H1 (cell line): Measurements from ENCODE around the gene ELOVL6. TPM values are rescaled to one million over a fixed set of nuclear protein-coding genes. Genes with fewer than 3 reads are reported as not detected.

ENCODE experiments used
- CTCF ChIA-PET: fragments of 300-600 bp; sonication (Branson Sonifier 250); formaldehyde crosslinking; loops from one replicate; lab custom pipeline; 2021; ENCODE audit not compliant: partially characterized antibody; lab: Charles Lee
- POLR2A ChIA-PET: fragments of 300-600 bp; sonication (Branson Sonifier 250); formaldehyde crosslinking; loops from one replicate; lab custom pipeline; 2021; ENCODE audit warnings: inconsistent platforms; ENCODE audit not compliant: partially characterized antibody; lab: Charles Lee
- DNase-seq, 2 experiments: peaks; one replicate each; pipeline versions ENCODE4 v3.0.0 to v3.0.0-alpha.2; 2010 to 2022; ENCODE audit warnings: low spot score in 2 of 2, low read depth in 1 of 2, mixed read lengths in 1 of 2
- FAIRE-seq: peaks from 2 replicates; lab custom pipeline; 2011; peaks lifted over from hg19 to GRCh38; lab: Jason Lieb, UNC
- H2AFZ ChIP-seq: 2 replicates; pipeline ENCODE4 v1.8.1; 2012; ENCODE audit warnings: low read length, inconsistent platforms
- H2AK5ac ChIP-seq: 2 replicates; pipeline ENCODE4 v1.6.1; 2013; ENCODE audit warnings: low read depth, low read length
- H2BK120ac ChIP-seq: replicated peaks from 2 replicates; pipeline ENCODE3; 2013; ENCODE audit warnings: low read depth, low read length, inconsistent platforms
- H2BK12ac ChIP-seq: 2 replicates; pipeline ENCODE4 v1.6.1; 2013; ENCODE audit warnings: low read depth, low read length
- H2BK15ac ChIP-seq: 2 replicates; pipeline ENCODE4 v1.6.1; 2013; ENCODE audit warnings: low read length
- H2BK20ac ChIP-seq: 2 replicates; pipeline ENCODE4 v1.6.1; 2013; ENCODE audit warnings: low read length
- H2BK5ac ChIP-seq: 2 replicates; pipeline ENCODE4 v1.6.1; 2013; ENCODE audit warnings: low read depth, low read length
- H3K14ac ChIP-seq: 2 replicates; pipeline ENCODE4 v1.6.1; 2013; ENCODE audit warnings: inconsistent platforms; ENCODE audit not compliant: insufficient read length
- H3K18ac ChIP-seq: 2 replicates; pipeline ENCODE4 v1.6.1; 2013; ENCODE audit warnings: low read length; ENCODE audit errors: extremely low read depth
- H3K23ac ChIP-seq: 2 replicates; pipeline ENCODE4 v1.6.1; 2013; ENCODE audit warnings: inconsistent platforms; ENCODE audit not compliant: insufficient read length
- H3K23me2 ChIP-seq: 2 replicates; pipeline ENCODE4 v1.6.1; 2013; ENCODE audit warnings: low read depth, low read length
- H3K27ac ChIP-seq: 2 replicates; pipeline ENCODE4 v1.6.1; 2011; ENCODE audit warnings: low read depth, low read length, inconsistent platforms
- H3K27me3 ChIP-seq, 4 experiments: replicated peaks in 1 of 4; 1 replicate in 1 of 4; 2 replicates in 3 of 4; pipeline versions ENCODE4 v1.6.1 to v1.8.1; 2011 to 2013; ENCODE audit warnings: low read length in 3 of 4, mild to moderate bottlenecking in 3 of 4, inconsistent platforms in 2 of 4, mixed read lengths in 2 of 4, moderate library complexity in 1 of 4; ENCODE audit not compliant: control insufficient read depth in 3 of 4, insufficient read depth in 3 of 4; ENCODE audit errors: extremely low read depth in 1 of 4
- H3K36me3 ChIP-seq, 4 experiments: 2 replicates each; pipeline versions ENCODE4 v1.6.1 to v1.8.1; 2011 to 2013; ENCODE audit warnings: mild to moderate bottlenecking in 4 of 4, low read length in 3 of 4, moderate library complexity in 2 of 4, control low read depth in 1 of 4, inconsistent platforms in 1 of 4; ENCODE audit not compliant: insufficient read depth in 4 of 4, control insufficient read depth in 2 of 4
- H3K4ac ChIP-seq: replicated peaks from 2 replicates; pipeline ENCODE3; 2013; ENCODE audit warnings: low read length, low read depth, mixed read lengths, inconsistent platforms; ENCODE audit not compliant: insufficient read length
- H3K4me1 ChIP-seq, 4 experiments: replicated peaks in 1 of 4; 1 replicate in 1 of 4; 2 replicates in 3 of 4; pipeline versions ENCODE4 v1.6.1 to v1.8.1; 2011 to 2013; ENCODE audit warnings: low read length in 3 of 4, inconsistent platforms in 2 of 4, mixed read lengths in 1 of 4; ENCODE audit not compliant: insufficient read depth in 4 of 4, control insufficient read depth in 3 of 4
- H3K4me2 ChIP-seq, 2 experiments: 2 replicates each; pipeline versions ENCODE4 v1.6.1 to v1.8.1; 2011 to 2013; ENCODE audit warnings: low read depth in 2 of 2, low read length in 2 of 2, control low read depth in 1 of 2, inconsistent platforms in 1 of 2, mild to moderate bottlenecking in 1 of 2; ENCODE audit not compliant: insufficient read depth in 1 of 2
- H3K4me3 ChIP-seq, 4 experiments: fragments of 200-600, 300-600 bp in 1 of 4; sonication (generic), shearing (Covaris generic), sonication (Bioruptor Twin) in 1 of 4; 2 replicates each; pipeline versions ENCODE4 v1.5.1 to v1.8.1; 2011 to 2016; ENCODE audit warnings: low read length in 4 of 4, low read depth in 3 of 4, control low read depth in 2 of 4, inconsistent platforms in 2 of 4, mild to moderate bottlenecking in 2 of 4, mixed read lengths in 1 of 4, moderate library complexity in 1 of 4; ENCODE audit not compliant: insufficient read depth in 2 of 4; ENCODE audit errors: extremely low read depth in 1 of 4
- H3K56ac ChIP-seq: replicated peaks from 2 replicates; pipeline ENCODE3; 2013; ENCODE audit warnings: low read depth, mild to moderate bottlenecking, mixed read lengths, low read length, inconsistent platforms; ENCODE audit not compliant: insufficient read length
- H3K79me1 ChIP-seq: 2 replicates; pipeline ENCODE4 v1.6.1; 2013; ENCODE audit warnings: low read depth, low read length, control low read depth
- H3K79me2 ChIP-seq, 2 experiments: 2 replicates each; pipeline versions ENCODE4 v1.6.1 to v1.8.1; 2012 to 2013; ENCODE audit warnings: low read length in 2 of 2, mild to moderate bottlenecking in 2 of 2, inconsistent platforms in 1 of 2; ENCODE audit not compliant: insufficient read depth in 2 of 2, control insufficient read depth in 1 of 2
- H3K9ac ChIP-seq, 4 experiments: replicated peaks in 1 of 4; 1 replicate in 1 of 4; 2 replicates in 3 of 4; pipeline versions ENCODE4 v1.6.1 to v1.8.1; 2011 to 2013; ENCODE audit warnings: low read depth in 3 of 4, low read length in 3 of 4, control low read depth in 2 of 4, mild to moderate bottlenecking in 2 of 4, moderate library complexity in 2 of 4, inconsistent platforms in 1 of 4; ENCODE audit errors: extremely low read depth in 1 of 4
- H3K9me3 ChIP-seq, 2 experiments: 2 replicates each; pipeline versions ENCODE4 v1.6.1 to v1.8.1; 2012 to 2013; ENCODE audit warnings: mild to moderate bottlenecking in 2 of 2, moderate library complexity in 2 of 2, control low read depth in 1 of 2, inconsistent platforms in 1 of 2, low read depth in 1 of 2, low read length in 1 of 2, mixed read lengths in 1 of 2; ENCODE audit not compliant: insufficient read depth in 2 of 2
- H4K20me1 ChIP-seq, 2 experiments: replicated peaks in 1 of 2; 2 replicates each; pipeline versions ENCODE3 to v1.8.1; 2011 to 2013; ENCODE audit warnings: inconsistent platforms in 2 of 2, low read length in 2 of 2, mild to moderate bottlenecking in 1 of 2; ENCODE audit not compliant: insufficient read depth in 2 of 2, control insufficient read depth in 1 of 2
- H4K5ac ChIP-seq: 2 replicates; pipeline ENCODE4 v1.6.1; 2013; ENCODE audit warnings: low read length, low read depth, mixed read lengths, inconsistent platforms; ENCODE audit not compliant: insufficient read length
- H4K8ac ChIP-seq: 2 replicates; pipeline ENCODE4 v1.8.0; 2013; ENCODE audit warnings: mild to moderate bottlenecking, moderate library complexity, low read length, inconsistent platforms; ENCODE audit not compliant: insufficient read depth; ENCODE audit errors: extremely low read depth
- H4K91ac ChIP-seq: replicated peaks from 2 replicates; pipeline ENCODE3; 2013; ENCODE audit warnings: low read length, mixed read lengths, inconsistent platforms; ENCODE audit not compliant: insufficient read length
- CBX5 ChIP-seq: fragments of 300-800, 300-1000 bp; sonication (generic); IDR thresholded peaks from 2 replicates; pipeline ENCODE4 v1.7.1; 2016; ENCODE audit warnings: antibody characterized with exemption, low read length, low read depth
- MAFK ChIP-seq: IDR thresholded peaks from 2 replicates; pipeline ENCODE4 v1.6.1; 2012; ENCODE audit warnings: low read depth, mild to moderate bottlenecking, improper control_type of control experiment, low read length
- WGBS, 2 experiments: shearing (Covaris generic) in 1 of 2; methylation state at CpG; one replicate each; pipeline versions ENCODE4 v1.1.6 to v1.1.7; 2013 to 2015; ENCODE audit warnings: low lambda C conversion rate in 2 of 2, mixed read lengths in 2 of 2, inconsistent platforms in 1 of 2, low coverage in 1 of 2, missing lambda C conversion rate in 1 of 2; ENCODE audit not compliant: insufficient replicate concordance in 2 of 2, insufficient coverage in 1 of 2, insufficient read length in 1 of 2; ENCODE audit errors: extremely low coverage in 1 of 2, missing lambda C conversion rate in 1 of 2; 5-methylcytosine and 5-hydroxymethylcytosine counted together
- polyA plus RNA-seq, 7 experiments: library from polyadenylated mRNA; depleted of rRNA in 3 of 7; stranded (reverse) in 5 of 7; unstranded in 2 of 7; fragments of >200 nt in 5 of 7; fragments of 200-250 nt in 2 of 7; gene quantifications; 1 replicate in 5 of 7; 2 replicates in 1 of 7; 4 replicates in 1 of 7; pipeline versions ENCODE4 v1.2.1 to v1.2.3, GENCODE V29; 2011 to 2013; ENCODE audit warnings: missing spikeins in 2 of 7, mixed read lengths in 2 of 7
- total RNA-seq: library from RNA; stranded (reverse); fragmentation: NEBNext Ultra II Directional; extraction: Animal tissue kit (Norgen Biotek cat#: 25700); gene quantifications from 2 replicates; pipeline ENCODE4 v1.2.1, GENCODE V29; 2021

ELOVL6 gene
- total and polyA plus RNA-seq, 2 of the 8 experiments (the other 6 are each of a cell fraction or from before 2014, with no cell fraction given), result 27.8 to 86.6 TPM

DNA sequence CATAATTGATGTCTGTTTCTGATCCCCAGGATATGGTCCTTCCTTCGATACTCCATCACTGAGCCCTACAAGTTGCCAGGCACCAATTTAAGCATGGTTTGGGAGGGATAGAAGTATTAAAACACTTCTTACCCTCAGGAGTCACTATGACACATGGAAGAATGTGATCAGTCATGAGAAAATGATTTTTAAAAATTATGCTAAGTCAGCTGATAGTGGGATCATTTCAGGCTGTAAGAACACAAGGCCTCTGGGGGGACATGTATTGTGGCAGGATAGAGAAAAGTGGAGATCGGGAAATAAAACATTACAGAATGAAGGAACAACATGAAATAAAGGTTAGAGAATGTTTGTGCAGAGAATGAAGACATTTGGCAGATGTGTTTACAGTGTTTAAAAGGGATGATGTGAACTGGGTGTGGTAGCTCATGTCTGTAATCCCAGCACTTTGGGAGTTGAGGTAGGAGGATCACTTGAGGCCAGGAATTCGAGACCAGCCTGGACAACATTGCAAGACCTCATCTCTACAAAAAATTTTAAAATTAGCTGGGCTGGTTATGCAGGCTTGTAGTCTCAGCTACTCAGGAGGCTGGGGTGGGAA is 64.0 kb downstream of the ELOVL6 start:
- no peak overlapping the region for H2AK5ac ChIP-seq
- no peaks in the 10 kb centered on the region for H3K79me1 ChIP-seq
- H3K36me3 ChIP-seq, result peaks cover 0 to 6% (median 2%) of the 10 kb centered on the region in 4 experiments; a peak in 2 of 8 replicates
- no peaks in the 10 kb centered on the region for H3K23me2 ChIP-seq
- no peak overlapping the region for H3K23ac ChIP-seq
- no peak overlapping the region for H2BK120ac ChIP-seq
- H3K4me2 ChIP-seq, result no peak overlapping the region
- no peak overlapping the region for H3K18ac ChIP-seq
- no peak overlapping the region for H3K27ac ChIP-seq
- 94% methylated on average over 3 of the region's 3 CpGs; no CpG with 5 or more reads in 1 of the 2 experiments for WGBS, 2 experiments
- H2BK15ac ChIP-seq, result no peak overlapping the region
- no peak overlapping the region for H4K5ac ChIP-seq
- no peaks in the 10 kb centered on the region for H3K9me3 ChIP-seq
- no peak overlapping the region for H3K9ac ChIP-seq
- ChIA-PET CTCF (no interaction called here), POLR2A (no interaction called here)
- no peak overlapping the region for H3K56ac ChIP-seq
- no peak overlapping the region for H4K8ac ChIP-seq
- H3K27me3 ChIP-seq, result no peaks in the 10 kb centered on the region
- H3K4me1 ChIP-seq, result no peaks in the 10 kb centered on the region; a peak in 2 of 7 replicates
- H3K14ac ChIP-seq, result no peak overlapping the region
- H2BK5ac ChIP-seq, result no peak overlapping the region
- no peak for DNase-seq
- peaks cover 0 to 39% of the 10 kb centered on the region in 2 experiments; a peak in 2 of 4 replicates for H3K79me2 ChIP-seq
- no peak overlapping the region for H4K91ac ChIP-seq
- H2AFZ ChIP-seq, result no peak overlapping the region
- no peak overlapping the region for H3K4me3 ChIP-seq
- TF ChIP-seq MAFK (0 out of 2 replicates have a peak, but pooled peaks have one; percentile 29), CBX5 (no peak)
- H2BK20ac ChIP-seq, result no peak overlapping the region
- no peak overlapping the region for H3K4ac ChIP-seq
- no peak overlapping the region for H2BK12ac ChIP-seq
- H4K20me1 ChIP-seq, result peaks cover 0 to 8% of the 10 kb centered on the region in 2 experiments
- peak; percentile 48 for FAIRE-seq
